ENCODE results near the gene SUGT1. TPM values are rescaled to one million over a fixed set of nuclear protein-coding genes. Genes with fewer than 3 reads are reported as not detected.

SUGT1 gene
- polyA plus RNA-seq, 3 donors from 2014 or later = 45.0 to 50.7 (median 49.5) TPM

Other genes with a start within 250 kb of the SUGT1 start
- gene THSD1, start 246.7 kb upstream of the SUGT1 start, polyA plus RNA-seq = under 1 TPM in 1 of 3 donors, not detected in 2; 0.08 TPM
- gene VPS36, start 202.2 kb upstream of the SUGT1 start, polyA plus RNA-seq = 10 to 100 TPM; 33.3 to 53.3 (median 40.5) TPM
- 1 to 10 TPM; 3.8 to 7.2 (median 5.0) TPM for gene CKAP2, start 197.4 kb upstream of the SUGT1 start, polyA plus RNA-seq
- gene HNRNPA1L2, start 10.4 kb upstream of the SUGT1 start, polyA plus RNA-seq = 10 to 100 TPM in 1 of 3 donors, 1 to 10 TPM in 2; 4.0 to 11.6 (median 8.4) TPM
- gene CNMD, start 87.0 kb downstream of the SUGT1 start, polyA plus RNA-seq = not detected
- gene PCDH8, start 195.8 kb downstream of the SUGT1 start, polyA plus RNA-seq = not detected

All from immature natural killer cell (primary cell).